Fibroblast of lung (primary cell): ENCODE results near the gene COPZ2. TPM values are rescaled to one million over a fixed set of nuclear protein-coding genes. Genes with fewer than 3 reads are reported as not detected.

Experiments
- DNase-seq, 2 donors: peaks; one replicate each; pipeline versions ENCODE4 v3.0.0 to v3.0.0-alpha.2; 2010; ENCODE audit warnings: low read depth in 2 of 2
- H2AFZ ChIP-seq: 2 replicates; pipeline ENCODE4 v1.5.1; 2012; ENCODE audit warnings: low read length, control low read depth, inconsistent platforms
- H3K27ac ChIP-seq: 2 replicates; pipeline ENCODE4 v1.5.1; 2011; ENCODE audit warnings: low read length, control low read depth; ENCODE audit not compliant: insufficient read depth
- H3K27me3 ChIP-seq: 2 replicates; pipeline ENCODE4 v1.5.1; 2011; ENCODE audit warnings: mild to moderate bottlenecking, low read length; ENCODE audit not compliant: control insufficient read depth, insufficient read depth
- H3K36me3 ChIP-seq: 2 replicates; pipeline ENCODE4 v1.5.1; 2011; ENCODE audit warnings: low read length; ENCODE audit not compliant: control insufficient read depth, insufficient read depth
- H3K4me1 ChIP-seq: 2 replicates; pipeline ENCODE4 v1.5.1; 2011; ENCODE audit warnings: low read length; ENCODE audit not compliant: control insufficient read depth, insufficient read depth; ENCODE audit errors: extremely low read depth
- H3K4me2 ChIP-seq: 2 replicates; pipeline ENCODE4 v1.5.1; 2011; ENCODE audit warnings: low read length, control low read depth; ENCODE audit not compliant: insufficient read depth; ENCODE audit errors: extremely low read depth
- H3K4me3 ChIP-seq, 4 experiments: fragments of 200-600 bp in 1 of 4; sonication (generic) in 1 of 4; replicated peaks in 1 of 4; 2 replicates each; pipeline ENCODE4 v1.5.1; 2011 to 2016; ENCODE audit warnings: low read length in 4 of 4, low read depth in 3 of 4, mild to moderate bottlenecking in 3 of 4, control low read depth in 2 of 4, inconsistent platforms in 1 of 4, mixed read lengths in 1 of 4; ENCODE audit not compliant: insufficient read depth in 1 of 4; ENCODE audit errors: control extremely low read depth in 1 of 4
- H3K79me2 ChIP-seq: 2 replicates; pipeline ENCODE4 v1.5.1; 2012; ENCODE audit warnings: mild to moderate bottlenecking, low read length, inconsistent platforms; ENCODE audit not compliant: control insufficient read depth, insufficient read depth
- H3K9ac ChIP-seq: 2 replicates; pipeline ENCODE4 v1.5.1; 2011; ENCODE audit warnings: mild to moderate bottlenecking, low read length, control low read depth; ENCODE audit not compliant: insufficient read depth
- H3K9me3 ChIP-seq: 2 replicates; pipeline ENCODE4 v1.5.1; 2012; ENCODE audit warnings: low read depth, low read length; ENCODE audit not compliant: control insufficient read depth, insufficient read depth
- H4K20me1 ChIP-seq: 2 replicates; pipeline ENCODE4 v1.5.1; 2011; ENCODE audit warnings: low read length; ENCODE audit not compliant: control insufficient read depth, insufficient read depth; ENCODE audit errors: extremely low read depth
- EZH2 ChIP-seq: IDR thresholded peaks from 2 replicates; pipeline ENCODE4 v1.5.1; 2012; ENCODE audit warnings: low read length, control low read depth, mild to moderate bottlenecking; ENCODE audit errors: missing control alignments
- polyA plus RNA-seq, 2 donors: library from polyadenylated mRNA; depleted of rRNA in 1 of 2; stranded (reverse) in 1 of 2; unstranded in 1 of 2; fragments of >200 nt; gene quantifications; 2 replicates each; pipeline ENCODE4 v1.2.1, GENCODE V29; 2011 to 2012; ENCODE audit warnings: missing spikeins in 1 of 2
- total RNA-seq: library from RNA; depleted of rRNA; stranded (reverse); fragments of >200 nt; gene quantifications from 2 replicates; pipeline ENCODE4 v1.2.1, GENCODE V29; 2014
- TF ChIP-seq, protein P1 (sequence below), 2 donors: IDR thresholded peaks in 1 of 2; conservative IDR thresholded peaks in 1 of 2; 1 replicate in 1 of 2; 2 replicates in 1 of 2; pipeline ENCODE4 v1.5.1; 2011 to 2012; ENCODE audit warnings: low read length in 2 of 2, control low read depth in 1 of 2, inconsistent platforms in 1 of 2, low read depth in 1 of 2, mild to moderate bottlenecking in 1 of 2

The COPZ2 gene
- total and polyA plus RNA-seq, 2 donors (not counting 1 experiment from before 2014, with no cell fraction given): 63.1 to 97.9 TPM

DNA sequence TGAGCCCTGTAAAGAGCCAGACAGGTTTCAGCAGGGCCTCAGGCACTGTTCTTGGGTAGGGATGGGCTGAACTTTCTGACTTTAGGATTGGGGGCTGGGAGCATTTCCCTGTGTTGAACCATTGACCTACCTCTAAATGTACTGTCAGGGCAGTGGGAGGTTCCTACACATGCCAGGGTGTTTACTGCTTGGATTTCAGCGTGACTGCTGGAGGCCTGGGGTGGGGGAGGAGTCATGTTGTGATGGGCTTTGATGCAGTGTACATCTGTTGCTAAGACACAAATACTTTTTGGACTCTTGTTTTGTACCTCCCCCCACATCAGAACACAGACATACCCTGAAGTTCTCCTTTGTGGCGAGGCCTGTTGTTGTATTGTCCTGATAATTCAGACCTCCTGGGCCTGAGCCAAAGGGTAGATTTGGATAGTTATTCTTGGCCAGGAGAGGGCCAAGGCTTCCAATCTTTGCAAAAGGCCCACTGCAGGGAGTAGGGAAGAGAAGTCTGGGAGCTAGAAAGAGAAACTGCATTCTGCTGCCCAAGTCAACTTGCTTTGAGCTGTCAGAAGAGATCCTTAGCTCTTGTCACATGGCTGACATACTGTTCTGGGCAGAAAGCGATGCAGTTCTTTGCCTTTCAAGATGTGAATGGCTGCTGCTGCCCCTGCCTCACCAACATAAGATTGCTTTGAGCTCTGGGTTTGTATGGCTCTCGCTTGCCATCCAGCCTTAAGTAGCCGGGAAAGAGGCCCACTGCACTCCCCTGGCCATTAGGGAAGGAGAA is 14.3 kb upstream of the COPZ2 start:
- Histone ChIP-seq H3K4me1 (peaks cover 34% of the 10 kb centered on the region), H3K27ac (peak overlapping the region; percentile 49), H3K4me2 (peak overlapping the region; percentile 61), H3K36me3 (peaks cover 6% of the 10 kb centered on the region), H3K4me3 (peak overlapping the region in 2 of 4 experiments; percentile 69 to 93), H3K27me3 (no peaks in the 10 kb centered on the region), H3K9ac (peak overlapping the region; percentile 21), H3K9me3 (no peaks in the 10 kb centered on the region), H2AFZ (no peak overlapping the region), H3K79me2 (peaks cover 44% of the 10 kb centered on the region), H4K20me1 (no peaks in the 10 kb centered on the region)
- DNase-seq: peak; percentile 85 to 86
- TF ChIP-seq, protein P1, sequence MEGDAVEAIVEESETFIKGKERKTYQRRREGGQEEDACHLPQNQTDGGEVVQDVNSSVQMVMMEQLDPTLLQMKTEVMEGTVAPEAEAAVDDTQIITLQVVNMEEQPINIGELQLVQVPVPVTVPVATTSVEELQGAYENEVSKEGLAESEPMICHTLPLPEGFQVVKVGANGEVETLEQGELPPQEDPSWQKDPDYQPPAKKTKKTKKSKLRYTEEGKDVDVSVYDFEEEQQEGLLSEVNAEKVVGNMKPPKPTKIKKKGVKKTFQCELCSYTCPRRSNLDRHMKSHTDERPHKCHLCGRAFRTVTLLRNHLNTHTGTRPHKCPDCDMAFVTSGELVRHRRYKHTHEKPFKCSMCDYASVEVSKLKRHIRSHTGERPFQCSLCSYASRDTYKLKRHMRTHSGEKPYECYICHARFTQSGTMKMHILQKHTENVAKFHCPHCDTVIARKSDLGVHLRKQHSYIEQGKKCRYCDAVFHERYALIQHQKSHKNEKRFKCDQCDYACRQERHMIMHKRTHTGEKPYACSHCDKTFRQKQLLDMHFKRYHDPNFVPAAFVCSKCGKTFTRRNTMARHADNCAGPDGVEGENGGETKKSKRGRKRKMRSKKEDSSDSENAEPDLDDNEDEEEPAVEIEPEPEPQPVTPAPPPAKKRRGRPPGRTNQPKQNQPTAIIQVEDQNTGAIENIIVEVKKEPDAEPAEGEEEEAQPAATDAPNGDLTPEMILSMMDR (conservative IDR thresholded peaks at IDR 0.05 in 1 of 2, IDR thresholded peaks at IDR 0.05 in 1 of 2; ENCODE audit: low read depth in 1 of 2, low read length in 2 of 2): peak; percentile 10 to 20
- no peak for TF ChIP-seq EZH2

DNA sequence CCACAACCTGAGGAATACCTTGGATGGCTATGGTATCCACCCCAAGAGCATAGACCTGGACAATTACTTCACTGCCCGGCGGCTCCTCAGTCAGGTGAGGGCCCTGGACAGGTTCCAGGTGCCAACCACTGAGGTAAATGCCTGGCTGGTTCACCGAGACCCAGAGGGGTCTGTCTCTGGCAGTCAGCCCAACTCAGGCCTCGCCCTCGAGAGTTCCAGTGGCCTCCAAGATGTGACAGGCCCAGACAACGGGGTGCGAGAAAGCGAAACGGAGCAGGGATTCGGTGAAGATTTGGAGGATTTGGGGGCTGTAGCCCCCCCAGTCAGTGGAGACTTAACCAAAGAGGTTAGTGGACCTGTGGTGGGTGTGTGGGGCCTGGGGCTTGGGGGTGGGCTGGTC is 13.7 kb upstream of the COPZ2 start:
- TF ChIP-seq, protein P1 (conservative IDR thresholded peaks at IDR 0.05 in 1 of 2, IDR thresholded peaks at IDR 0.05 in 1 of 2; ENCODE audit: low read depth in 1 of 2, low read length in 2 of 2): no peak
- TF ChIP-seq EZH2: no peak
- H3K9me3 ChIP-seq: no peaks in the 10 kb centered on the region
- H3K4me2 ChIP-seq: peak overlapping the region; percentile 67
- H3K9ac ChIP-seq: no peak overlapping the region
- no peaks in the 10 kb centered on the region for H3K27me3 ChIP-seq
- H3K79me2 ChIP-seq: peaks cover 44% of the 10 kb centered on the region
- H3K4me3 ChIP-seq: peak overlapping the region in 2 of 4 experiments; percentile 69 to 93
- no peak overlapping the region for H2AFZ ChIP-seq
- H3K27ac ChIP-seq: peak overlapping the region; percentile 49
- H3K4me1 ChIP-seq: peaks cover 34% of the 10 kb centered on the region
- DNase-seq: no peak
- H3K36me3 ChIP-seq: peaks cover 4% of the 10 kb centered on the region
- H4K20me1 ChIP-seq: no peaks in the 10 kb centered on the region

DNA sequence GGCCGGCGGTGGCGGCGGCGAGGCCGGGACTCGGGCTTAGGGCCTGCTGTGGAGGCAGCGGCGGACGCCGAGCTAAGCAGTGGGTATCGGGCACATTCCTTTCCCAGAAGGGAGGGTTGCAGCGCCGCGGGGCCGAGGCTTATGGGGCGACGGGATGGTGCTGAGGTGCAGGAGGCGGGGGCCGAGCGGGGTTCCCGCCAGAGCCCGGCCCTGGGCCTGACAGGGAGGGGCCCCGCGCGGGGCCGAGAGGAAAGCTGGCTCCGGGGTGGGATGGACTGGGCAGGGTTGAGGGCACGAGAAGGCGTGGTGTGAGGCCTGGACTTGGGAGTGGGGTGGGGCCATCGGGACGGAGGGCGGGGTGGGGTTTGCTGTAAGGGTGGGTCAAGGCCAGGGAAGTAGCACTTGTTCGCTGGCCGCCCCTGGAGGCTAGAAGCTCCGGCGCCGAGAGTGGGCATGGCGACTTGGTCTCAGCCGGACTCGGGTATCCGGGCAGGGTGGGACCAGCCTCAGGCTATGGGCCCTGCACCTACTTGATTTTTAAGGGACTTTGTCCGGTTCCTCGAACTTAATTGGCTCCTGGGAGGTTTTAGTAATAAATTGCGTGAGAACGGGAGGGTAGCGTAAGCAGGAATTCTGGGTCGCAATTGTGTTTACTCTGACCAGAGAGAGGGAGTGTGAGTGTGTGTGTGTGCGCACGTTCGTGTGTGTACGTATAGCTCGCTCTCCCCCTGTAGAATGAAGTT is 11.0 kb upstream of the COPZ2 start:
- peak overlapping the region; percentile 83 for H3K9ac ChIP-seq
- peak; percentile 90 to 96 for DNase-seq
- H3K27ac ChIP-seq: peak overlapping the region; percentile 79
- peak overlapping the region; percentile 34 for H2AFZ ChIP-seq
- H4K20me1 ChIP-seq: no peaks in the 10 kb centered on the region
- H3K27me3 ChIP-seq: no peaks in the 10 kb centered on the region
- peak overlapping the region; percentile 84 for H3K4me2 ChIP-seq
- peaks cover 29% of the 10 kb centered on the region for H3K79me2 ChIP-seq
- H3K36me3 ChIP-seq: peaks cover 3% of the 10 kb centered on the region
- TF ChIP-seq EZH2: no peak
- TF ChIP-seq, protein P1 (conservative IDR thresholded peaks at IDR 0.05 in 1 of 2, IDR thresholded peaks at IDR 0.05 in 1 of 2; ENCODE audit: low read depth in 1 of 2, low read length in 2 of 2): no peak
- H3K4me3 ChIP-seq: peak overlapping the region; percentile 68 to 98 (median 84)
- H3K4me1 ChIP-seq: peaks cover 26% of the 10 kb centered on the region
- no peaks in the 10 kb centered on the region for H3K9me3 ChIP-seq
